Cortex of kidney (tissue), 1 donor: Measurements from ENCODE around the gene USP20.

Experiments used
- DNase-seq: peaks from one replicate; lab custom pipeline; 2025; lab: John Stamatoyannopoulos, UW

USP20 gene

DNA sequence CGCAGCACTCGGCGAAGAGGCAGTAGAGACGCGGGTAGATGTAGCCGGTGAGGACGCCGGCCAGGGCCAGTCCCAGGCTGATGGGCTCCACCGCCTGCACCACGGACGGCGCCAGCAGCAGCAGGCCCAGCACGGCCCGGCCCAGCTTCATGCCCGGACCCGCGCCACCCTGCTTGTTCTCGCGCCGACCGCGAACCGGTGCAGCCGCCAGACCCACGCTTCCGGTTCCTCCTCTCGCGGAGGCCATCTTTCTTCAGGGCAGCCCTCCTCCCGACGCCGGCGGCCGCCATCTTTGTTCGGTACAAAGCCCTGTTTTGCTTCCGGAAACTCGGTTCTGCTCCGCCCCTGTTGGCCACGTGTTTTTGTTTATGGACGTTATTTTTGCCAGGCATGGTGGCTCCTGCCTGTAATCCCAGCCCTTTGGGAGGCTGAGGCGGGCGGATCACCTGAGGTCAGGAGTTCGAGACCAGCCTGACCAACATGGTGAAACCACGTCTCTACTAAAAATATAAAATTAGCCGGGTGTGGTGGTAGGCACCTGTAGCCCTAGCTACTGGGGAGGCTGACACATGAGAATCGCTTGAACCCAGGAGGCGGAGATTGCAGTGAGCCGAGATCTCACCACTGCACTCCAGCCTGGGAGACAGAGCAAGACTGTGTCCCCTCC, 11.2 kb upstream of the USP20 start, which contains the start of gene TOR1A:
Gene TOR1A (minus strand): TSS at position 202 of the 667 bp plus-strand sequence. CDS start 51 bp downstream, at position 151.
- no peak for DNase-seq

DNA sequence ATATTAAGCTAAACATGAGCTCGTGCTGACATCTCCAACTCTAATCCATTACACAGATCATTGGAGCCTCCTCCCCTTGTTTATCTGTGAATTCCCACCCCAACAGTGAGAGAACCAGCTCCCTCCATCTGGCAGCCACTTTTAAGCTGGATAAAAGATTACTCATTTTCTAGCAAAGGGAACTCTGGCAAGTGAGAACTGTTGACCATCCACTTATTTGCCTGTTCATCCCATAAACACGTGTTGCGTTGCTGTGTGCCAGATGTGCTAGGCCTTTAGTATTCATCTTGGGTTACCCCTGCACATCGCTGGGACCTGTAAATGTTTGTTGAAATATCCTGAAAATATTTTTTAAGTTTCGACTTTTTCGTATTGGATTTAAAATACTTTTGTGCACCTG, 8.9 kb upstream of the USP20 start:
- DNase-seq: no peak

DNA sequence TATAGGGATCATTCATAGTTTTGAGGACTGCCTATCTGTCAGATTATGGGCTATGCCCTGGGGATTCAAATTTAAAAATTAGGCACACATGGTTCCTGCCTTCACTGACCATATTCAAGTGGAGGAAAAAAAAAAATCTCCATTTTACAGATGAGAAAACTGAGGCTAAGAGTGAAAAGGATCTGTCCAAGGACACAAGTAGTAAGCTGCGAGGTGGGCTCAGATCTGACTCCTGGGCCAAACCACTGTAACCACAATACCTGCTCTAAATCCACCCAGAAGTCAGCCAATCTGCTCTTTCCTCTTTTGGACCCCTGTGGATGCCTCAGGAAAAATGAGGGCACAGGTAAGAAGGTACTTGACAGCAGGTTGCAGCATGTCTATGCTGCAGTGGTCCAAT, 8.5 kb upstream of the USP20 start:
- no peak for DNase-seq

DNA sequence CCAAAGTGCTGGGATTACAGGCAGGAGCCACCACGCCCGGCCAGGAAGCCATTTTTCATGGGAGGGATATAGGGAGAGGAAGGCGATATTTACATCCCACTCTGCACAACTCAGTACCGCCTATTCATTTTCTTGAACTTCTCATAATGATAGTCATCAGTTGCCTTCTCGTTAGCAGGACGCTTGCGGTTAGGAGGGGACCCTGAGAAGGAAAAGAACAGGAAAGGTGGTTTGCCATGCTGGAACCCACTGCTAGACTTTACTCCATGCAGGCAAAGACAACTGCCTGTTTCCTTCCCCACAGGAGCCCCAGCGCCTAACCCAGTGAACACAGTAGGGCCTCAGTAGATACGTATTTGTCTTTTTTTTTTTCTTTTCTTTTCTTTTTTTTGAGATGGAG, 7.2 kb upstream of the USP20 start:
- DNase-seq: no peak

DNA sequence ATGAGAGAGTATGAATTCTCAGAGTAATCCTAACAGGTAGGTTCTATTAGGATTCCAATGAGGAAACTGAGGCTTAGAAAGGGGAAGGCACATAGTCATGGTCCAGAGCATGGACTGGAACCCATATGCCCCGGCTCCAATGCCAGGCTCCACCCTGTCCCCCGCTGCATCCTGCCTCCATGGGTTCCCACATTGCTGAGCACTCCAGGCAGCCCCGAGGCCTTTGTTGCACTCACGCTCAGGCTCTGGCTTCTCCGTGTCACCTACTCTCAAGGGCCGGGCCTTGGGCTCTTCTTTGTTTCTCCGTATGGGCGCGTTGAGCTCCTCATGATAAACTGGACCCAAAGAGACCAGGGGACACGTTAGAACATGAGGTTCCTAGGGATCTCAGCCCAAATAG, 6.3 kb upstream of the USP20 start:
- no peak for DNase-seq

DNA sequence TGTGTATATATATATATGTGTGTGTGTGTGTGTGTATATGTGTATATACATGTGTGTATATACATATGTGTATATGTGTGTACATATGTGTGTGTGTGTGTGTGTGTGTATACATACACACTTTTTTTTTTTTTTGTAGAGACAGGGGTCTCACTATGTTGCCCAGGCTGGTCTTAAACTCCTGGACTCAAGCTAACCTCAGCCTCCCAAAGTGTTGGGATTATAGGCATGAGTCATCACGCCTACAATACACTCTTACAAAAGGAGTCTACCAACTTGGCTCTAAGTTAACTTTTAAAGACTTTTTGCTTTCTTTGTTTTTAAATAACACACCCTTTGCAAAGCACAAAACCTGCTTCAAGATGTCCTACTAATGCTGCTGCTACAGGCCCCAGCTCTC, 2.3 kb upstream of the USP20 start:
- no peak for DNase-seq

DNA sequence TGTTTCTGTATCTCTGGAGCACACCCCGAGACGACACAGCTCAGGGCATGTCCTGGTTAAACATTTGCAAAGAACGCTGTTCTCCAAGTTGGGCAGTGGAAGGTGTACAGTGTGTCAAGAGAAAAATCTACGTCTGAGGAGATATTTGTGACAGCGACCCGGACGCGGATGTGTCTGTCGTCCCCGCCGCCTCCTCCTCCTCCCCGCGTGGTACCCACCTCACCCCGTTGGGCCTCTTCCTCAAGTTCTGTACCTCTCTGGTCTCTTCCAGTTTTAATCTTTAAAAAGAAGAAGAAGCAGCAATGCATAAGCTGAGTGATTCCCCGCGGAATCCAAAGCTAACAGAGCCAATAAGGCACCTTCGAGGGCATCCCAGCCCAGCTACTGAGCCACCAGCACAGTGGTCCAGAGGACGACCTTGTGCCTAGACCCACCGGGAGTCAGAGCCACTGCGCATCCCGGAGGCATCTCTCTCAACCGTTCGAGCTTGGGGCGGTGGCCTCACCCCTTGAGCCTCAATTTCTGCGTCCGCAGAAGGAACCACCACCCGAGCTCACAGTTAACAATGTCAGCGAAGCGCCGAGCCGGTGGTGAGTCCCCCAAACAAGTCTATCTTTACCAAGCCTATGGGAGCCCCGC, 650 bp upstream of the USP20 start:
- no peak for DNase-seq

DNA sequence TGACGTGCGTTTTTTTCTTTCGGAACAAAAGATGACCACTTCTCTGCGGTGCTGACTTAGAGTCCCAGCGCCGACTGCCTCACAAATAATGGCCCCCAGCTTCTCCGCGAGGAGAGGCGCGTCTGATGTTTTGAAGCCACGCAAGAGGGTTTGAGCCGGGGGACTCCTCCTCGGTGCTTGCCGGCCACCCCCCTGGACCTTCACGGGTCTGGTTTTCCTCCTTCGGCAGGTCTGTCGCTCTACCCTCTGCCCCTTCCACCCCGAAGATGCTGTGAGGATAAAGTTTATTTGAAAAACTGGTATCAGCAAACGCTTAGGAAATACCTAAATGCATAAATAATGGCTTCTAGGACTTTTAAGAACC, 584 bp downstream of the USP20 start:
- DNase-seq: no peak

DNA sequence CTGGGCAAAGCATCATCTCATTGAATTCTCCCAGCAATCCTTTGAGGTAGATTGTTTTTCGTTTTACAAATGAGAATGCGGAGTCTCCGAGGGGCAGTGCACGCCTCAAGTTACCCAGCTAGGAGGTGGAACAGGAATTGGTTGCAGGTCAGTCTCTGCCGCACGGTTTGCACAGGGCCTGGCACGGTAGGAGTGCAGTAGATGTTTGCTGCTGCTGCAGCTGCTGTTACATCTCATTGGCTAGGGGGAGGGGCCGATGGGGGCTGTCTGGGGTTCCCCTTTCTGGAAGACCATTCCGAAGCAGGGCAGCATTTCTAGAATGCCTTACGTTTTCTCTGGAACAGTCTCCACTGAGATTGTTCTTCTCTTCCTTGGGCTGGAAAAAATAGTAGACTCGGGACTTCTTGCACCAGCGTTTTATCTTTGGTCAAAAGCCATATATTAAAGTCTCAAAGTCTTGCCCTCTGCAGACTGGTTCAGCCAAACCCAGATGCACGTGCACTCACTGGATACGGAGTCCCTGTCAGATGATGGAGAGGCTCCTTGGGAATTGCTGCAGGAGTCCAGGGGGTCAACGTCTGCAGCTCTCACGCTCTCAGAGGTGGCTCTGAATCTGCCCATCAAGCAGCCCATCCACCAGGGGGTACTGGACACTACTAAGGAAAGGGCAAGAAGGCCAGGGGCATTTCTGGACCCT, 1.2 kb downstream of the USP20 start:
- no peak for DNase-seq

DNA sequence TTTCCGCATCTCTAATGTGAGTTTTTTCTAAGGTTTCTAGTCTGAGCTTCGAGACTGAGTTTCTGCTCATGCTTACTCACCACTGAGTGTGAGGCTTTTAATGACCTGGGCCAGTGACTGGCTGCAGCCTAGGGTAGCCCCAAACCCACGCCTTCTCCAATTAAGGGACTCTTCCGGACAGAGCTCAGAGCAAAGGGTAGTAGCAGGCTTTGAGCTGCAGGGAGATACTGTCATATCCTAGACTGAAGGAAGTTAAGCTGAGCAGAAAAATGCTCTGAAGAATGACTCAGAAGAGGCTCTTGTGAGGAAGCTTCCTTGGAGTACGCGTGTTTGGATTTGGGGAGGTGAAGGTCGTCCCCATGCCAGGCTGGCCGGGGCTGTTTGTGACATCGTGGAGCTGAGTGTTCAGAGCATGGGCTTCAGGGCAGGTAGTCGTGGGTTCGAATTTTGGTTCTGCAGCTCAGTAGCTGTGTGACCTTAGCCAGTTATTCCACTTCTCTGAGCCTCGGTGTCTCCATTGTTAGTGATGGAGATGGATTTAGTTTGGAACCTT, 3.5 kb downstream of the USP20 start:
- DNase-seq: no peak

DNA sequence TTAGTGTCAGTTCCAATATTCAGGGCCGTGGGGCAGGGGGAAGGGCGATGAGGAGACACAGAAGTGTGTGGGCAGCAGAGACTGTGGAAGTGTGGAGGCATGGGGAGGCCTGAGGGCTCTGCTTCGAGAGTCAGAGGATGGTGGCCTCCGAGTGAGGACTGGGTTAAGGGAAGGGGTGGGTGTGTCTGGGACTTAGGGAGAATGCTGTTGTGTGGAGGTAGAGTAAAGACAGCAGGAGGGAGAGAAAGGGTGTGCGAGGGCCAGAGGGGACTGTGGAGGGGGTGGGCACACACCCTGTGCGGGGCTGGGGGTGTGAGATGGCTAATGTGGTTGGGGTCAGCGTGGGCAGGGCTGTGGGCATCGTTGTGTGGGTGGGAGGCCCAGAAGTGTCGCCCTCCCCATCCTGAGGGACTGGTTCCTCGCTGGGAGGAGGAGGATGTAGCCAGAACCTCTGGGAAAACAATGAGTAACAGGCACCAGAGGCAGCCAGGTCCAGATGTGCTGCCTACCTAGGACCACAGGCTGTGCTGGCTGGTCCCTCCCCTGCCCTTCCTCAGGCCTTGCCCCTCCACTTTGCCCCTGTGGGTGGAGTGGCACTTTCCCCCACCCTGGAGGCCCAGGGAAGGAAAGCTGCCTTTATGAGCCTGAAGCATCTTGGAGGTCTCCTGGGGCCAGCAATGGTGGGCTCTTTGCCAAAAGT, 4.2 kb downstream of the USP20 start:
- DNase-seq: no peak

DNA sequence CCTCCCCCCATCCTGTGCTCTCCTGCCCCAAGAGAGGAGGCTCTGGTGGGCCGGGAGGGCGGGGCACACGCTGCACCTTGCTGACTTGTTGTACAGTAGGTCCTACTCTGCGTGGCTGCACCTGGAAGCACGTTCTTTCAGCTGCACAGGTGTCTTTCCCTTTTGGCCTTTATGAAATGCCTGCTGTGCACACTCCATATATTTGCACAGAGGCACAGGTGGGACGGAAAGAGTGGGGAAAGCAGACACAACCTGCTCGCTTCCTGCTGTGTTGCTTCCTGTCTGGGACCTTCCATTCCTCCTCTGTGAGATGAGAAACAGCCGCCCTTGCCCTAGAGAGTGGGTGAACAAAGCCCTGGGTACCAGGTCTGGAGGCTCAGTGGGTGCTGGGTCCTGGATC, 4.8 kb downstream of the USP20 start:
- DNase-seq: no peak

DNA sequence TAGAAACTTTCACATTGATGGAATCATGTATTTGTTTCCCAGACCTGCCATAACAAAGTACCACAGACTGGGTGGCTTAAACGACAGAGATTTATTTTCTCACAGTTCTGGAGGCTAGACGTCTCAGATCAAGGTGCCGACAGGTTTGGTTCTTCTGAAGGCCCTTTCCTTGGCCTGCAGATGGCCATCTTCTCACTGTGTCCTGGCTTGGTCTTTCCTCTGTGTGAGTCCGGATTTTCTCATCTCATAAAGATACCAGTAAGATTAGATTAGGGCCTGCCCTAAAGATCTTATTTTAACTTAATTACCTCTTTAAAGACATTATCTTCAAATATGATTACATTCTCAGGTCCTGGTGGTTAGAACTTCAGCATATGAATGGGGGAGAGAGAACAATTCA, 5.8 kb downstream of the USP20 start:
- DNase-seq: no peak

DNA sequence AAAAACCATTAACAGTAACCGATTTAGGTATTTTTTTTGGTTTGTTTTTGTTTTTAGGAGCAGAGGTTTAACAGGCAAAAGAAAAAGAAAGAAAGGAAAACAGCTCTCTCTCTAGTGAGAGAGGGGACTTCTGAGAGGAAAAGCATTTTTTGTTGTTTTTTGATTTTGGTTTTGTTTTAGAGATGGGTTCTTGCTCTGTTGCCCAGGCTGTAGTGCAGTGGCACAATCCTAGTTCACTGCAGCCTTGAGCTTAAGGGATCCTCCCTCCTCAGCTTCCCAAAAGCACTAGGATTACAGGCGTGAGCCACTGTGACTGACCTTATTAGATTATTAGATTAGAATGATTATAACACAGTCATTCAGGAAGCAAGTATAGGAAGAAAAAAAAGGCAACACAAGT, 10.1 kb downstream of the USP20 start:
- DNase-seq: no peak

DNA sequence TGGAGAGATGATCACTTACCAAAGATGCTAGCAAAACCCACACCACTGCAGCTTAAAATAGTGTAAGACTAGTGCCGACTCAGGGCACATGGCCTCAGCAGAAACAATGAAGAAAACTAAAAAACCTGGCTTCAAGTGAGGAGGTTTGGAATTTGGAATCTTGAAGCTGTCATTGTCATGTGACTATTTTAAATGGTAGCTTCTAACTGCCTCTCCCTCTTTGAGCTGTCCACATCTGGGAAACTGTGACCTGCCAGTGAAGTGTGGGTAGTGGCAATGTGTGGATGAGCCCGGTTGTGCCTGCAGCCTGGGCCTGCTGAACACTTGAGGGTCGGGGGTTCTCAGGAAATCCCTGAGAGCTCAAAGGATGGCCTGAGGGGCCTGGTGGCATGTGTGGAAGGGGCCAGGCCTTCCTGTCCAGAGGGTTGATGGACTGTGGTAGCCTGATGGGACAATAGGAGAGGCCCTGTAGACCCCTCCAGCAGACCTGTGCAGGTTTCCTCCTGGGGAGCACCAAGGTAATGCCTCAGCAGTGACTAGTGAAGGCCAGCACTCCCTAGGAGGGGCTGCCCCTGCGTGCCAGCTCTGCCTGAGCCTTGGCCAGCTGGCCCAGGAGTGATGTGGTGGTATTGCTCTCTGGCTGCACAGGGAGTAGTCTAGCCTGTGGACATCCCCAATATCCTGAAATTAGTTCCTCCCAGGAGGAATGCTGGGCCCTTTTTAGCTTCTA, 13.6 kb downstream of the USP20 start:
- no peak for DNase-seq

DNA sequence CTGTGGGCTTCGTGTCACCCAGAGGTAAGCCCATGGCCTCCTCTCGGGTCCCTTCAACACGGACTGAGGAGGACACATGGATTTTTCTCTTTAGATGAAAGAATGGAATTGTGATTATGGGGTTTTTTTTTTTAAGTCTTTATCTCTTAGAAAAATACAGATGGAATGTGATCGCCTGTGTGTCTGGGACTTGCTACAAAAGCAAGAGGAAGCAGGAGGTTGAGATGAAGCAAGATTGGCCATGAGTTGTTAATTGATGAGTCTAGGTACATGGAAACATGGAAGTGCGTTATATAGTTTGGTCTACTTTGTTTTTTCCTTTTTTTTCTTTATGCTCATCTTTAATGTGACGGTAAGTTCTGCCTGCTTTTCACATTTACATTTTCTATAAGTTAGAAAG, 14.6 kb downstream of the USP20 start:
- DNase-seq: no peak

DNA sequence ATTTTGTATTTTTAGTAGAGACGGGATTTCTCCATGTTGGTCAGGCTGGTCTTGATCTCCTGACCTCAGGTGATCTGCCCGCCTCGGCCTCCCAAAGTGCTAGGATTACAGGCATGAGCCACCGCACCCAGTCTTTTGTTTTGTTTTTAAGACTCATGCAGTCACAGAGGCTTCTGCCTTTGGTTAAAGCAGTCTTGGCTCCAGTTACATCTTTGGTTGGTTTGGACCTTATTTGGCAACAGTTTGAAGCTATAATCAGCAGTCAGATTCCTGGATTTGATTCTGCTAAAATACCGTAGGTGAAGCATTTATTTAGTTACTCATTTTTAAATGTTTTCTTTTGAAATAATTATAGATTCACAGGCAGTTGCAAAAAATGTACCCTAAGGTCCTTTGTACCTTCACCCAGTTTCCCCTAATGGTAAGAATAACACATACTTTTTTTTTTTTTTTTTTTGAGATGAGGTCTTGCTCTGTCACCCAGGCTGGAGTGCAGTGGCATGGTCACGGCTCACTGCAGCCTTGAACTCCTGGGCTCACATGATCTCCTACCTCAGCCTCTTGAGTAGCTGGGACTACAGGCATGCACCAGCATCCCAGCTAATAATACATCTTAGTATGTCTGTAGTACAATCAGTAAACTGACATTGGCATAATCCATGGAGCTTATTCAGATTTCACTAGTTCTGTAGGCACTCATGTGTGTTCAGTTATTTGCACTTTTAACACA, 15.7 kb downstream of the USP20 start:
- DNase-seq: no peak

DNA sequence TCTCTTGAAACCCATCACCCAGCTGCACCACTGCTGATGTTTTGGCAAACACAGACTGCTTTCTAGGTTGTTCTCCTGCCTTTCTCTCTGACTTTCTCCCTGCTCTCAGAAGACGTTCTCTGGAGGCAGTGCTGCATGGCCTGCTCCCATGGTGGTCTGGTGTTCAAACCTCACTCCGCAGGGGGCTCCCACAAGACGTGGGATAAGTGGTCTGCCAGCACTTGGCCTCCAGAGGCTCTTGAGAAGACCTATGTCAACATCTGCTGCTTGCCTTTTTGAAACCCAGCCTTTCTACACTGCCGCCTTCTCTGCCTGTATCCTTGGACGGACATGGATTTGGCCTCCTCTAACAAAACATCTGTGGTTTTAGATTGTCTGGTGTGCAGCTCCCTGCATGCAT, 16.6 kb downstream of the USP20 start:
- no peak for DNase-seq

DNA sequence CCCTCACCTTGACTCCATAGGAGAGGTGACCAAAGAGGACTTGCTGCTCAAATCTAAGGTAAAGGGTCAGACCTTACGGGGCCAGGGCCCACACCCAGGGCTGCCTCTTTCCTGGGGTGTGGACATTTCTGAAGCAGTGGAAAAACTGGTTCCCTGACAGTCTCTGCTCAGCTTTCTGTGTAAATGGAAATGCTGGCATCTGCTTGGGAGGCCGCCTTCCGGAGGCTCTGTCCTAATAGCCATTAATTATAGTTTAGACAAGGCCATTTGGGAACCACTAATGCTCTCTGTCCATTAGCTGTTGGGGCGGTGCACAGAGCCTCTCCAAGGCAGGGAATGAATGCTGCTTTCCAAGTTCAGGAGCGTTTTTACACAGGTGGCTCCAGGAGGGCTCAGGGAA, 17.3 kb downstream of the USP20 start:
- DNase-seq: no peak

DNA sequence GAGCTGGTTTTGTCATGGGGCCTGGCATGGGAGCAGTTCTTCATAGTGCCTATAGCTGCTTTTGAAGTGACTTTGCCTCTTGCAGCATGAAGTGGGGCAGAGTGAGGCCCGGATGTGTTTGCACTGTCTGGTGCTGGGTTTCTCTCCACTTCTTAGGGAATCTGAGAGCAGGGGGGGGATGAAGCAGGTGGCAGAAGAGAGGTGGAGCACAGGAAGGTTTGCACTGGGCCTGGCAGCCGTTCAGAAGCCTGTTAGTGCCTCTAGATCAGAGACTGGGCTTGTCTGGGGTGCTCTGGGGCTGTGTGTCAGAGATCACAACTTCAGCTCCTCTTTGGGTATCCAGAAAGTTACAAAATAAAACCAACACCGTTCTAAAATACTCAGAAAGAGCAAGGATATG, 18.4 kb downstream of the USP20 start:
- no peak for DNase-seq

DNA sequence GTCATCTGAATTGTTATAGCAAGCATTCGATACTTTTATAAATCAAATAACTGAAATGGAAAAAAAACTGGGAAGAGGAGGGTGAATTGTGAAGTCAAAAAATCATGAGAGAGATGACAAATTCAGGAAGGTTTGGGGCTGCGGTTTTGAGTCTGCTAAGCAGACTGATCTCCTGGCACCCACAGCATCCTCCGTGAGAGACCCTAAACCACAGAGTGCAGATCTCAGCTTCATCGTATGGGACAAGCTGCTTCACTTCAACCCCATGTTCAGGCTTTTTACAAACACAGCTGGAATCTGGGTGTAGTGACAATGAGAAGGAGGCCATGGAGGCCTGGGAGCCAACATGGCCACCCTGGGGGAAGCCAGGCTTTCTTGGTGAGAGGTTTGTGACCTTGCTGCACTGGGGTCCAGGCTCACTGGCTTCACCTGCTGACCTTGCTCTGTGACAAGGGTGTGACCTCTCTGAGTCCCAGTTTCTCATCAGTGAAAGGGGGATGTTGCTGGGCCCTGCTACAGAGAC, 19.4 kb downstream of the USP20 start:
- DNase-seq: no peak
